Stimulated activated CD4-positive, alpha-beta T cell treated with anti-CD3 and anti-CD28 coated beads, TNF-alpha, amount 100 ng/mL, for 1 hour (primary cell): ENCODE measurements around the gene ERMP1.
"Not testable (repeated sequence)": the region's sequence is repeated elsewhere in the genome, so short reads cannot be mapped to it uniquely, and the experiment has no call there.

Experiments used
- DNase-seq, 3 donors: peaks; one replicate each; pipeline ENCODE4 v3.0.0-alpha.2; 2020; ENCODE audit warnings: low read depth in 3 of 3, low spot score in 1 of 3

Gene ERMP1

DNA sequence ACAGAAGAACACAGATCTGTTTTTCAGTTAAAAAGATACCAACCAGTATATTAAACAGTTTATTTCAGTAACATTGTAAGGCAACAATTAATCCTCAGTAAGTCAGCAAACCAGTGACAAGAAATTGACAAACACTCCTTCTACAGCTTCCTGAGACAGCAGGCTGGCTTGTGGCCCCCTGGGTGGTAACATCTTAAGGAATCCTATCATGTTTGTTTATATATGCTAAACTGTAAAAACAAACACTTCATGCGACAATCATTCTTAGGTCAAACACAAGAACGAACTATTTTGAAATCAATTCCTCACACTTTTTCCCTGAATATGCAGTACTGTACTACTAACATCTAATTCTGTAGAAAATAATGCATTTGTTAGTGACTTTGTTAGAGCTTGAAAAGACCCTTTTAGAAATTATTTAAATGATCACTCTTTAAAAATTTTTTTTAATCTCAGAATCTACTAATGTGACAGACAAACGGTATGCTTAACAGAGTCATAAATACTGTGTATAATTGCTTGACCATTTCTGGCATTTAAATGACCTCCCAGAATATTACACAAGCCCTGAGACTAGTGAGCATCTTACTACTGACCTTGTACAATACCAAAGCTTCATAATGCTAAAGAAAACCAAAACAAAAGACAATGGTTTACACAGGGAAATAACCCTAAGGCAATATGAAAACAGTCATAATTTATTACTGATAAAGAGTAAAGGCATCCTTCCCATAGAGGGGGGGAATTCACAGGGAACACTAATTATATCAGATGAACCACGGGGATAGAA is 48.2 kb downstream of the ERMP1 start:
- DNase-seq, result no peak

DNA sequence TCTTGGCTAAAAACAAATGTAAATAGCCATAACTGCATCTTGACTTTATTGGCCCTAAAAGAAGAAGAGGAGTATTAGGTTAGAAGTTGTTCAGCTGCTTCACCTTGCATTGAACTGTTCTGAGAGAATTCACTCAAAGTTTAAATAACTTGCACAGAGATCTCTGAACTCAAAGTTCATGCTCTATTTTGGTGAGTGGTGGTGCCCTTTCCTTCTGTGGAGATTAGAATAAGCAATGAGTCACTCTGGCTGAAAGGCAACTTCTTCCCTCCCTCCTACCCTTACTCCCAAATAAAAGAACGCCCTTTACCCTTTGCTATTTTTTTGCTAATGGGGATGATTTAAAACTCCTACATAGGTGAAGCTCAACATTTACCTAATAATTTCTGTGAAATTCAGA is 48.9 kb downstream of the ERMP1 start:
- DNase-seq, result no peak

DNA sequence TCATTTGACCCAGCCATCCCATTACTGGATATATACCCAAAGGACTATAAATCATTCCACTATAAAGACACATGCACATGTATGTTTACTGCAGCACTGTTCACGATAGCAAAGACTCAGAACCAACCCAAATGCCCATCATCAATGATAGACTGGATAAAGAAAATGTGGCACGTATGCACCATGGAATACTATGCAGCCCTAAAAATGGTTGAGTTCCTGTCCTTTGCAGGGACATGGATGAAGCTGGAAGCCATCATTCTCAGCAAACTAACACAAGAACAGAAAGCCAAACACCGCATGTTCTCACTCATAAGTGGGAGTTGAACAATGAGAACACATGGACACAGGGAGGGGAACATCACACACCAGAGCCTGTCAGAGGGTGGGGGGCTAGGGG is 49.5 kb downstream of the ERMP1 start:
- not testable (repeated sequence) for DNase-seq

DNA sequence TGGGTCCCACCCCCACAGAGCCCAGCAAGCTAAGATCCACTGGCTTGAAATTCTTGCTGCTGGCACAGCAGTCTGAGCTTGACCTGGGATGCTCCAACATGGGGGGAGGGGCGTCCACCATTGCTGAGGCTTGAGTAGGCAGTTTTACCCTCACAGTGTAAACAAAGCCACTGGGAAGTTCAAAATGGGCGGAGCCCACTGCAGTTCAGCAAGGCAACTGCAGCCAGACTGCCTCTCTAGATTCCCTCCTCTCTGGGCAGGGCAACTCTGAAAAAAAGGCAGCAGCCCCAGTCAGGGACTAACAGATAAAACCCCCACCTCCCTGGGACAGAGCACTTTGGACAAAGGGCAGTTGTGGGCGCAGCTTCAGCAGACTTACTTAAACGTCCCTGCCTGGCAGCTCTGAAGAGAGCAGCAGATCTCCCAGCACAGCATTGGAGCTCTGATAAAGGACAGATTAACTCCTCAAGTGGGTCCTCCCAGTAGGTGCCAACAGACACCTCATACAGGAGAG is 53.2 kb downstream of the ERMP1 start:
- not testable (repeated sequence) for DNase-seq

DNA sequence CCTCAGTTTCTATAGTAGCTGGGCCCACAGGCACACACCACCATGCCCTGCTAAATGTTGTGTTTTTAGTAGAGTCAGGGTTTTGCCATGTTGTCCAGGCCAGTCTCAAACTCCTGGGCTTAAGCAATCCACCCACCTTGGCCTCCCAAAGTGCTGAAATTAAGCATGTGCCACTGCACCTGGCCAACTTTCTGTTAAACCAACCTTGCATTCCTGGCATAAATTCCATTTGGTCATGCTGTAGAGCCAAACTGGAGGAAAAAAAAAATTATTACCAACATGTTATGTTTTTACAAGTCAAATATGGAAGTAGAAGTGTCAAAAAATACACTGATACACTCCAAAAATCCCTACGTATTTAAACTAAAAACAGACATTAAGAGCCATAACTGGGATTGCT is 54.1 kb downstream of the ERMP1 start:
- no peak for DNase-seq

DNA sequence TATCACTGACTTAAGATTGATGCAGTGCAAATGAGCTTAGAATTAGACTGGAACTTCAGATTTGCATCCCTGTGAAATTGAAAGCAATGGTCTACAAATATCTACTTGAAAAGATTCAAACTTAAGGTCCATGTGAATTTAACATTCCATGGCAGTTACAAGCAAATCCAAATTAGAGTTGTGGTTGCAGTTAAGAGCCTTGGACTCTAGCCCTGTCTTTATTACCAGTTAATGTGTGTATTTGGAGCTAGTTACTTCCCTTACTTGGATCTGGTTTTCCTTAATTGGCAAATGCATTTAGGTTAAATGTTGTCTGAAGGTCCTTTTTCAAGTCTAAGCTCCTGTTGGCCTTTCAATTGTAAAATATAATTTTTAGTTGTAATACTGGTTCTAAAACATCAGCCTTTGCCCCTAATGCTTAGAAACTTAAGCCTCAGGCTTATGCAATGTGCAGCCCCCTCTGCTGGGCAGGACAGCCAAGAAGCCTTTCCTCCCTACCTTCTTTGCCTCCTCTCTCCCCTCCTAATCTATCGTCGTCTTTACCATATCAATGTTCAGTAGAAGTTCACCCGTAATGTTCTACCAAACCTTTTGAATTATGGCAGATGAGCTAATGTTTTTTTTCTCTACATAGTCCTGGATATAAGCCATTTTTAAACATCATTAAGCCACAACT is 59.5 kb downstream of the ERMP1 start:
- no peak for DNase-seq

DNA sequence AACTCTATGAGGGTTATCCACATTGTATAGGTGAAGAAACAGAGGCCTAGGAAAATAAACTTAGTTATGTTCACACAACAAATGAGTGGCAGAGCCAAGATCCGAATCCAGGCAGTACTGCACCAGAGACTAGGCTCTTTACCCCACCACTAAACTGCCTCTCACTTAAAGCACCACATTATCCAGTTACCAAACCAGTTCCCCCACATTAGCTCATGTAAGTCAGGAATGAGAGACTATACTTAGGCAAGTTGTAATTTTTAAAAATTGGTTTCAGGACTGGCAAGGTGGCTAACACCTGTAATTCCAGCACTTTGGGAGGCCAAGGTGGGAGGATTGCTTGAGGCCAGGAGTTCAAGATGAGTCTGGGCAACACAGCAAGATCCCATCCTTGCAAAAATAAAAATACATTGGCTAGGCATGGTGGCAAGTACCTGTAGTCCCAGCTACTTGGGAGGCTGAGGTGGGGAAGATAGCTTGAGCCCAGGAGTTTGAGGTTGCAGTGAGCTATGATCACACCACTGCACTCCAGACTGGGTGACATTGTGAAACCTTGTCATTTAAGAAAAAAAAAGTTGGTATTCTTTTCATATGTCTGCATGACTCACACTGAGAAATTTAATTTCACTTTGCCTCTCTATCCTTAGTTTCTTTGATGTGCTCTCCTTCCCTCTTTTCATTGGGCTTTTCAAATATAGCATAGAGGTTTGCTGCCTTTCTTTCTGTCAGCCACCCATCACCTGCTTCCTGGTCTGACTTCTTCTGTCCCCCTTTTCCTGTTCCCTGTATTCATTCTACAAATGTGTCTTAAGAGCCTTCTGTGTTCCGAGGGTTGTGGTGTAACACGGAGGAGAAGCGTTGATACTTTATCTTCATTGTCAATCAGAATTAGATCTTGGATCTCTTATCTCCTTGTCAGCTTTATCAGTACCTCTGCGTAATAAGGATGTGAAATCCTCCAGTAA is 64.7 kb downstream of the ERMP1 start:
- DNase-seq, result no peak

DNA sequence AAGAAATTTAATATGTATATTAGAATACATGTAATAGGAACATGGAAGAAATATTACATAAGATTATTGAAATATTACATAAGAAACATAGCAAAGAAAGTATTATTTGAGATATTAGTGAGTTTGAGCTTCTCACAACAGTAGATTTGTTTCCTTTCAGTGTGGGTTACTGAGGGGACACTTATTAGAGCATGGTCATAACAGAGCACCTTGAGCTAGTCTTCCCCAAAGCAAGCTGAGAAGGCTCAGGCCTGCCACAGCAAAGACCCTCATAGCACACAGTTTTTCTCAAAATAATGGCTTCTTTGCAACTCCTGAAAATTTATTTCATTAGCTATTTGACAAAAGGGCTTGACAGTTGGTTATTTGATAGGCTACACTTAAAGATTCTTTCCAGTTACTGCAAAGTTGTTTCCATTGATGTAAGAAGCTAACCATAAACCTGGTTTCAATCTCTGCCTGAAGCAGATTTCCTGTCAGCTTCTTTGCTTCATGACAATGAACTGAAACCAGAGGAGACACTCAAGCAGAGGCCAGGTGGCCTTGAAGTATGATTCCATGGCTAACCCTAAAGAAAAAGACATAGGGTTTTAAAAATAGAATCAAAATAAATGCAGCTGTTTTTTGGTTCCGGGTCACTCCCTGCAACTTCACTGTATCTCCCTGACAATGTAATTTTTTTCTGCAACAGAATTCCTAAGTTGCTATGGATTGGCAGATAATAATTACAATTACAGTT is 68.6 kb downstream of the ERMP1 start:
- DNase-seq, result no peak

DNA sequence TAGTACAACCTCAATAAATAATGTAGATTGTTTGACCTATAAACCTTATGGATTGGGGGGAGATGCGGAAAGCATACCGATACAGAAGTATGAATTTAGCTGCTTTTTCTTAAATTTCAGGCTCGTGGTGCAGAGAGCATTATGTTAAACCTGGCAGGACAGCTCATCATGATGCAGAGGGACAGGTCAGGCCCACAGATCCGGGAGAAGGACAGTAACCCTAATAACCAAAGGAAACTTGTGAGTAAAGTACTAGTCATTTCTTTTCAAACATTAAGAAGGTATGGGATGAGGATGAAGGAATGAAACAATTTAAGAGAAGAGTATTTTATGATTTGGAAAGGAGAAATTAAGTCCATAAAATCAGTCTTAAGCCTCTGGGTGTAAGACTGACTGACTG is 70.5 kb downstream of the ERMP1 start:
- no peak for DNase-seq

DNA sequence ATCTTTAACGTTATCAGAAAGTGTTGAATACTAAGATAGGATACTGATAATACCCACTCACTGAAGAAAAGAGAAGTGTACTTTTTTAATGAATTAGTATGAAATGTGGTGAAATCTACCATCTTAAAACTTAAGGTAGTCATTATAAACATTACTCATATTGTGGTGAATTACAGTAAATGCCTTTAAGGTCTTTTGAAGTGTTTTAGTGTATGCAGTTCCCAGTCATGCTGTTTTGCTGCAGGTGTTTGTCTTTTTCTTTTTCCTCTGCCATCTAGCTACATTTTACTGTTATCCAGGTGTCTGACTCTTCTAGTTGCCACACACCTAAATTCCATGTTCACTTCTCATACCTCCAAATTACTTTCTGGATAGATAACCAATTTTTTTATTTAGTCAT is 72.6 kb downstream of the ERMP1 start:
- no peak for DNase-seq

DNA sequence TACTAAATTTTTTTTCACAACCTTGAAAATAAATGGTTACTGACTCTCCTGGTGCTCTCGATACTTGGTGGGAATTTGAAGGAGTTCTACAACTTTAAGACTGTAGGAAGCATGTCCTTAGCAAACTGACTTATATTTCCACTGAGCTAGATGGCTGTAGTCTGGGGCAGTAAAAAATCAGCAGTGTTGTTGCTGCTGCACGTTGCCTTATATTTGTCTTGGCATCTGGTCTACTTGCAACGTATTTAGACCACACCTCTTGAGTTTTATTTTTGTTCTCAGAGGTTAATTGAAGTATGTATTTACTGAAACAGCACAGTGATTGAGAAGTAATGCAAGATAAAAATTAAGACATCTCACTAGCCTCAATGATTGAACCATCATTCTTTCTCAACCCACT is 76.3 kb downstream of the ERMP1 start:
- no peak for DNase-seq

DNA sequence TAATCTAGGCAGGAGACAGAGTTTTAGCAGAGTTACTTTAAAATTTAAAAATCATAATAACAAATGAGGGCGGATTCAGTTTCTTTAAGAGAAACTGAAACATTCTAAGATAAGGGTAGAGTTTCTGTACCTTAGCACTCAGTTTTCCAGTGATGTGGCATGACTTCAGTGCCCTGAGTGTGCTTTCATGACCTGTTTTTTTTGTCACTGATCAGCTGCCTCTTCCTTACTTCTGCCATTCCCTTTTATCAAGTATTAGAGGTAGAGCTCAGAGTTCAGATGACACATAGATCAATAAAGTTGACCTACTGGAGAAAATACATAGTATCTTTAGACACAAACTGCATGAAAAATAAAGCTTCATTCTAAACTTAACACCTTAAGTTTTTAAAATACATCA is 82.3 kb downstream of the ERMP1 start:
- no peak for DNase-seq

DNA sequence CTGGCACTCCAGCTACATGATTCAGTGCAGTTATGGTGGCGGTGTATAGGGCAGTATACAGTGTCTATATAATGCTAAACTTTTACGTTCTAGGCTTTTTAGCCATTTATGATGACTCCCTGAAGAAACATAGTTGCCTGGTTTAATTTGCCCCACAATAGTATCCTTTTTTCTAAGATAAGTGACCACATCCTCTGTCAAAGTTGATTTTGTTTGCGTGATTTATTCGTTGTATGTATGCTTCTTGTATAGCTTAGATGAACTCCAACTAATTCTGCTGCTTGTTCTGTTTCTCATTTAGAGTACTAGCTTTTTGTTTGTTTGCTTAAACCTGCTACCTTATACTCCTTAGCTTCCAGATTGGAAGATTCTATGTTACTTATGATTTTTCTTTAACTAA is 83.6 kb downstream of the ERMP1 start:
- no peak for DNase-seq

DNA sequence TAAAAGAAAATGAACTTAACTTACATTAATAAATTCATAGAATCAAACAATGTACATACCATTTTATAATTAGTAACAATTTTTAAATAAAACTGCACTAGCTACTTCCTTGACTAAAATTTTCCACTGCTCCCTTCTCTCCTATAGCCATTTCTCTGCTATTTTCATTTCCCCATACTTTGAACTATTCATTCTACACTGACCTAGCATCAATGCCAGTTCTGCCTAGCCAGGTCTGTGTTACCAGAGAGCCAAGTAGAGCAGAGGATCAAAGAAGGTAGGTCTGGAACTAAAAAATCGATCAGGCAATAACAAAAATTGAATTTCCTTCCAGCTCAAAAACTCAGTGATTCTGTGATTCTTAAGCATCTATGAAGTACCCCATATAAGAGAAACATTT is 84.5 kb downstream of the ERMP1 start:
- DNase-seq, result no peak

DNA sequence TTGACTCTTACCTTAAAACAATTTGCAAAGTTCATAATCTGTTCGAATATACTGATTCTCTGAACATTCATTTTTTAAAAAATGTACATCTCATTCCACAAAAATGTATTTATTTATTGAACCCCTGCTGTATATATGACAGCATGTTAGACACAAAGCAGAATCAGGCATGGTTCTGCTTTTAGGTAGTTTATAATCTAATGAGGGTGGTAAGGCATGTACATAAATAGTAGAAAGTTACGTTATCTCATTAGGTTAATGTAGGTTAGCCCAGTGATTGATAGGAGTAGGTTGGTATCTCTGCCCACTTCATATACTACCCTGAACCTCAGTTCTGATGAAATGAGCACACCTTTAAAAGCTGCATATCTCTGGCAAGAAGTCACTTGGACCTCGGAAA is 89.8 kb downstream of the ERMP1 start:
- no peak for DNase-seq

DNA sequence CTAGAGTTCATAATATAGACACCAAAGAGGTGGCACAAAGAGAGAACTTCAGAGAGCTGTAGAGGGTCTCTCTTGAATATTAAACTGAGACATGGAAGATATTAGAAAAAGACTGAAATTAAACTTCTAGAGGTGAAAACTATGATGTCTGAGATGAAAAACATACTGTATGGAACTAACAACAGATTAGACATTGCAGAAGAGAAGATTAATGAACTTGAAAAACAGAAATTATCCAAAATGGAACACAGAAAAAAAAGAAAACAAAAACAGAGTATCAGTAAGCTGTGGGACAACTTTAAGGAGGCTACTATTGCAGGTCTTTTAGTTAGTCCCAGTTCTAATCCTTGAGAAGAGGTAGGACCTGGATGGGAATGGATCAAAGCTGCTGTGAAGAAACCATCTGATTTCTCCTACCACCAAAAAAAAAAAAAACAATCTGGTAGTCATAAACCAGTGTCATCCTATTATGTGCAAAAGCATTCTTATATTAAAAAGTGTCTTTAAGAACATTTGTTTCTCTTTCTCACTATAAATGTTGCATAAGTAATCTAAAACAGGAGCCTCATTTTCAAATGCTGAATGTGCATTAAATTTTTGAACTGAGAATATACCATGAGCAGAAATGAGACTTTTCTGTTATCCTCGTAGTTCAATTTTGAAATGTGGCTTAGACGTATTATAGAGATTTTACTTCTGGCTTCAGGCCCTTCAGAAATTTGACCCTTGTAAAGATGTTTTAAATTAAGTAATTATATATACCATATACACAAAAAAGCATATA is 96.2 kb downstream of the ERMP1 start:
- DNase-seq, result no peak

DNA sequence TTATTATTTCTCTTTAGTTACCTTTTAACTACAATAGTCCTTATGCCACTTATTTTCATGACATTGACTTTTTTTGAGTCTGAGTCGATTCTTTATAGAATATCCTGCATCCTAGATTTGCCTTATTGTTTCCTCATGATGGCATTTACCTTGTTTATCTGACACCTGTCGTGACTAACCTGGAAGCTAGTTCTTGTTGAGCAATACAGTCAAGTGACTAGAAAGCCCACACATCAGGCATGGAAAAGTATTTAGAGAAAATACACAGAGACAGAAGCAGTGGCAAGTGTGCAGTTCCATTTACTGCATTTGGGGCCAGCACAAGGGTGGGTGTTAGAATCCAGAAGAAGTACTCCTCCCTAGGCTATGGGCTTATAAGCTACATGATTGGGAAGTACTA is 97.8 kb downstream of the ERMP1 start:
- DNase-seq, result no peak
